K562 (cell line): ENCODE data around the gene DNASE1L1. TPM values are rescaled to one million over a fixed set of nuclear protein-coding genes. Genes with fewer than 3 reads are reported as not detected.

ENCODE experiments used
- ATF6 ChIP-seq: sonication (generic); formaldehyde crosslinking; IDR thresholded peaks from 2 replicates; pipeline ENCODE4 v1.4.0; 2020; ENCODE audit warnings: mild to moderate bottlenecking, missing genetic modification reagents
- ATF7 ChIP-seq: fragments of 450-650 bp; IDR thresholded peaks from 2 replicates; pipeline ENCODE4 v1.7.1; 2014; ENCODE audit warnings: mild to moderate bottlenecking, moderate library complexity
- BACH1 ChIP-seq: fragments of 200-800 bp; sonication (Bioruptor generic); IDR thresholded peaks from 2 replicates; pipeline ENCODE4 v1.6.1; 2016; ENCODE audit warnings: missing genetic modification characterization, missing compliant biosample characterization
- FOXJ2 ChIP-seq: fragments of 200-800 bp; sonication (Bioruptor generic); IDR thresholded peaks from 2 replicates; pipeline ENCODE4 v1.6.1; 2016; ENCODE audit warnings: missing genetic modification characterization, missing compliant biosample characterization
- GTF2E2 ChIP-seq: fragments of 200-800 bp; sonication (Bioruptor generic); IDR thresholded peaks from 2 replicates; pipeline ENCODE4 v1.6.1; 2016; ENCODE audit warnings: missing genetic modification characterization, missing compliant biosample characterization
- HDAC3 ChIP-seq: fragments of 450-650 bp; IDR thresholded peaks from 2 replicates; pipeline ENCODE4 v1.6.1; 2018; ENCODE audit warnings: borderline replicate concordance, mild to moderate bottlenecking, moderate library complexity; ENCODE audit not compliant: partially characterized antibody
- RHOXF2B ChIP-seq: fragments of 250-450 bp; sonication (Bioruptor Pico); conservative IDR thresholded peaks from 2 replicates; pipeline ENCODE4 v1.5.1; 2021
- SIN3B ChIP-seq: fragments of 450-650 bp; IDR thresholded peaks from 2 replicates; pipeline ENCODE4 v1.6.1; 2017; ENCODE audit warnings: low read depth, mild to moderate bottlenecking, moderate library complexity
- TSC22D4 ChIP-seq: fragments of 450-650 bp; IDR thresholded peaks from 2 replicates; pipeline ENCODE4 v1.6.1; 2016; ENCODE audit warnings: missing genetic modification characterization, missing biosample characterization, control low read depth
- XRCC3 ChIP-seq: fragments of 450-650 bp; IDR thresholded peaks from 2 replicates; pipeline ENCODE4 v1.6.1; 2017; ENCODE audit warnings: mild to moderate bottlenecking, moderate library complexity
- ZNF124 ChIP-seq: sonication (generic); formaldehyde crosslinking; IDR thresholded peaks from 2 replicates; pipeline ENCODE4 v1.8.1; 2022; ENCODE audit warnings: missing genetic modification reagents
- ZNF589 ChIP-seq: fragments of 200-800 bp; sonication (Bioruptor generic); IDR thresholded peaks from 2 replicates; pipeline ENCODE4 v1.6.1; 2016; ENCODE audit warnings: low read depth, missing genetic modification characterization, missing compliant biosample characterization
- ZNF668 ChIP-seq: fragments of 250-450 bp; sonication (Bioruptor Pico); IDR thresholded peaks from 2 replicates; pipeline ENCODE4 v1.8.0; 2022; ENCODE audit warnings: mild to moderate bottlenecking, inconsistent platforms
- ZNF696 ChIP-seq: fragments of 250-450 bp; sonication (Bioruptor Pico); conservative IDR thresholded peaks from 2 replicates; pipeline ENCODE4 v1.4.0; 2020; ENCODE audit warnings: mild to moderate bottlenecking, moderate library complexity
- polyA plus RNA-seq, 8 experiments: library from polyadenylated mRNA; depleted of rRNA in 4 of 8; stranded (reverse) in 5 of 8; unstranded in 3 of 8; fragments of >200 nt; fragmentation: Nextera tagmentation in 2 of 8; fragmentation: Illumina TruSeq in 1 of 8; extraction: Ambion mirVana in 2 of 8; extraction: Trizol in 1 of 8; gene quantifications; 2 replicates each; pipeline versions ENCODE4 v1.2.1 to v1.2.3, GENCODE V29; 2011 to 2014; ENCODE audit warnings: inconsistent platforms in 1 of 8, missing spikeins in 1 of 8
- total RNA-seq, 7 experiments: library from RNA; depleted of rRNA in 6 of 7; stranded (reverse); fragments of >200 nt in 6 of 7; fragmentation: Illumina TruSeq in 2 of 7; extraction: Trizol in 2 of 7; gene quantifications; 2 replicates each; pipeline versions ENCODE4 v1.2.1 to v1.2.3, GENCODE V29; 2011 to 2021; ENCODE audit warnings: low replicate concordance in 1 of 7
- TF ChIP-seq, protein P1 (sequence below): fragments of 250-450 bp; sonication (Bioruptor Pico); IDR thresholded peaks from 2 replicates; pipeline ENCODE4 v1.4.0; 2020

The DNASE1L1 gene
- total and polyA plus RNA-seq, 9 of the 15 experiments (the other 6 are each of a cell fraction or from before 2014, with no cell fraction given): 0.73 to 12.6 (median 7.9) TPM

DNA sequence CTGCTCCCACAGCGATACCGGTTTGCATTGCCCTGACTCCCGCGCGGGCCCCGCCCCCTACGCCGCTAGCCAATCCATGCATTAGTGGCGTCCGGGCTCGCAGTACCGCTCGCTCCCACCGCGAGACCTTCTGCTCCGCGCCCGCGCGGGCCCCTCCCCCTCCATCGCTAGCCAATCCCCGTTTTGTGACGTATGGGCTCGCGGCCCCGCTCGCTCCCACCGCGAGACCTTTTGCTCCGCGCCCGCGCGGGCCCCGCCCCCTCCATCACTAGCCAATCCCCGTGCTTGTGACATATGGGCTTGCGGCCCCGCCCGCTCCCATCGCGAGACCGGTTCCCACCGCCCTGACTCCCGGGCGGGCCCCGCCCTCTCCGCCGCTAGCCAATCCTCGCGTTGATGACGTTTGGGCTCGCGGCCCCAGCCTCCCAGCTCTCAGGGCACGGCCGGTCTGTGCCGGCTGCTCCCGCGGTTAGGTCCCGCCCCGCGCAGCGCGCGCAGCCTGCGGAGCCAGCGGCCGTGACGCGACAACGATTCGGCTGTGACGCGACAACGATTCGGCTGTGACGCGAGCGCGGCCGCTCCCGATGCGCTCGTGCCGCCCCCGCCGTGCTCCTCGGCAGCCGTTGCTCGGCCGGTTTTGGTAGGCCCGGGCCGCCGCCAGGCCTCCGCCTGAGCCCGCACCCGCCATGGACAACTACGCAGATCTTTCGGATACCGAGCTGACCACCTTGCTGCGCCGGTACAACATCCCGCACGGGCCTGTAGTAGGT lies 30.1 kb downstream of the DNASE1L1 start, which contains the start of gene EMD (continued):
- TF ChIP-seq ATF6 (no peak), BACH1 (tag) (no peak), TSC22D4 (no peak), FOXJ2 (tag) (no peak), ZNF589 (CRISPR knock-in tag) (no peak), ZNF696 (no peak), RHOXF2B (CRISPR knock-in tag) (no peak), XRCC3 (no peak), HDAC3 (no peak), ATF7 (peak; percentile 90), ZNF668 (CRISPR knock-in tag) (no peak), GTF2E2 (tag) (no peak), SIN3B (peak; percentile 56; the same call in 1 of the 2 replicates), ZNF124 (CRISPR knock-in tag) (no peak)
- TF ChIP-seq, protein P1, sequence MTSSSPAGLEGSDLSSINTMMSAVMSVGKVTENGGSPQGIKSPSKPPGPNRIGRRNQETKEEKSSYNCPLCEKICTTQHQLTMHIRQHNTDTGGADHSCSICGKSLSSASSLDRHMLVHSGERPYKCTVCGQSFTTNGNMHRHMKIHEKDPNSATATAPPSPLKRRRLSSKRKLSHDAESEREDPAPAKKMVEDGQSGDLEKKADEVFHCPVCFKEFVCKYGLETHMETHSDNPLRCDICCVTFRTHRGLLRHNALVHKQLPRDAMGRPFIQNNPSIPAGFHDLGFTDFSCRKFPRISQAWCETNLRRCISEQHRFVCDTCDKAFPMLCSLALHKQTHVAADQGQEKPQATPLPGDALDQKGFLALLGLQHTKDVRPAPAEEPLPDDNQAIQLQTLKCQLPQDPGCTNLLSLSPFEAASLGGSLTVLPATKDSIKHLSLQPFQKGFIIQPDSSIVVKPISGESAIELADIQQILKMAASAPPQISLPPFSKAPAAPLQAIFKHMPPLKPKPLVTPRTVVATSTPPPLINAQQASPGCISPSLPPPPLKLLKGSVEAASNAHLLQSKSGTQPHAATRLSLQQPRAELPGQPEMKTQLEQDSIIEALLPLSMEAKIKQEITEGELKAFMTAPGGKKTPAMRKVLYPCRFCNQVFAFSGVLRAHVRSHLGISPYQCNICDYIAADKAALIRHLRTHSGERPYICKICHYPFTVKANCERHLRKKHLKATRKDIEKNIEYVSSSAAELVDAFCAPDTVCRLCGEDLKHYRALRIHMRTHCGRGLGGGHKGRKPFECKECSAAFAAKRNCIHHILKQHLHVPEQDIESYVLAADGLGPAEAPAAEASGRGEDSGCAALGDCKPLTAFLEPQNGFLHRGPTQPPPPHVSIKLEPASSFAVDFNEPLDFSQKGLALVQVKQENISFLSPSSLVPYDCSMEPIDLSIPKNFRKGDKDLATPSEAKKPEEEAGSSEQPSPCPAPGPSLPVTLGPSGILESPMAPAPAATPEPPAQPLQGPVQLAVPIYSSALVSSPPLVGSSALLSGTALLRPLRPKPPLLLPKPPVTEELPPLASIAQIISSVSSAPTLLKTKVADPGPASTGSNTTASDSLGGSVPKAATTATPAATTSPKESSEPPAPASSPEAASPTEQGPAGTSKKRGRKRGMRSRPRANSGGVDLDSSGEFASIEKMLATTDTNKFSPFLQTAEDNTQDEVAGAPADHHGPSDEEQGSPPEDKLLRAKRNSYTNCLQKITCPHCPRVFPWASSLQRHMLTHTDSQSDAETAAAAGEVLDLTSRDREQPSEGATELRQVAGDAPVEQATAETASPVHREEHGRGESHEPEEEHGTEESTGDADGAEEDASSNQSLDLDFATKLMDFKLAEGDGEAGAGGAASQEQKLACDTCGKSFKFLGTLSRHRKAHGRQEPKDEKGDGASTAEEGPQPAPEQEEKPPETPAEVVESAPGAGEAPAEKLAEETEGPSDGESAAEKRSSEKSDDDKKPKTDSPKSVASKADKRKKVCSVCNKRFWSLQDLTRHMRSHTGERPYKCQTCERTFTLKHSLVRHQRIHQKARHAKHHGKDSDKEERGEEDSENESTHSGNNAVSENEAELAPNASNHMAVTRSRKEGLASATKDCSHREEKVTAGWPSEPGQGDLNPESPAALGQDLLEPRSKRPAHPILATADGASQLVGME (CRISPR knock-in tag): no peak
